ENCODE data around the gene ARHGAP40.

Gene ARHGAP40

DNA sequence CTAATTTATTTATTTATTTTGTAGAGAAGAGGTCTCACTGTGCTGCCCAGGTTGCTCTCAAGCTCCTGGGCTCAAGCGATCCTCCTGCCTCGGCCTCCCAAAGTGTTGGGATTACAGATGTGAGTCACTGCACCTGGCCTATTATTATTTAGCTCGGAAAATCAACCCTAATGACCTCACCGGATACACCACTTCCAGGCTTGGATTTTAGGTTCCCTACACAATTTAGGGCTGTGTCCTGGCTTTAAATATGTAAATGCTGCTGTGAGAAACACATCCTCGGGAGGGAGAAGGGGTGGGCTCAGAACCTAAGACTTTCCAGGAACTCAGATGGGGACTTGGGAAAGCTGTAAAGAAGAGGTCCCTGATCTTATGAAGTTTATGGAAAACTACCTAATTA, 71.7 kb downstream of the ARHGAP40 start:
- H3K4me3 ChIP-seq (ENCODE audit: low read depth, low read length), result no peak overlapping the region
- no peak for DNase-seq (ENCODE audit: low read depth)
- TF ChIP-seq, protein P1, sequence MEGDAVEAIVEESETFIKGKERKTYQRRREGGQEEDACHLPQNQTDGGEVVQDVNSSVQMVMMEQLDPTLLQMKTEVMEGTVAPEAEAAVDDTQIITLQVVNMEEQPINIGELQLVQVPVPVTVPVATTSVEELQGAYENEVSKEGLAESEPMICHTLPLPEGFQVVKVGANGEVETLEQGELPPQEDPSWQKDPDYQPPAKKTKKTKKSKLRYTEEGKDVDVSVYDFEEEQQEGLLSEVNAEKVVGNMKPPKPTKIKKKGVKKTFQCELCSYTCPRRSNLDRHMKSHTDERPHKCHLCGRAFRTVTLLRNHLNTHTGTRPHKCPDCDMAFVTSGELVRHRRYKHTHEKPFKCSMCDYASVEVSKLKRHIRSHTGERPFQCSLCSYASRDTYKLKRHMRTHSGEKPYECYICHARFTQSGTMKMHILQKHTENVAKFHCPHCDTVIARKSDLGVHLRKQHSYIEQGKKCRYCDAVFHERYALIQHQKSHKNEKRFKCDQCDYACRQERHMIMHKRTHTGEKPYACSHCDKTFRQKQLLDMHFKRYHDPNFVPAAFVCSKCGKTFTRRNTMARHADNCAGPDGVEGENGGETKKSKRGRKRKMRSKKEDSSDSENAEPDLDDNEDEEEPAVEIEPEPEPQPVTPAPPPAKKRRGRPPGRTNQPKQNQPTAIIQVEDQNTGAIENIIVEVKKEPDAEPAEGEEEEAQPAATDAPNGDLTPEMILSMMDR (IDR thresholded peaks at IDR 0.05; ENCODE audit: low read depth, low read length), result no peak
- TF ChIP-seq POLR2A (IDR thresholded peaks at IDR 0.05; ENCODE audit: extremely low read depth, insufficient read length) (no peak), MYC (IDR thresholded peaks at IDR 0.05; ENCODE audit: low read depth, low read length) (no peak)
- TF ChIP-seq, protein P2, sequence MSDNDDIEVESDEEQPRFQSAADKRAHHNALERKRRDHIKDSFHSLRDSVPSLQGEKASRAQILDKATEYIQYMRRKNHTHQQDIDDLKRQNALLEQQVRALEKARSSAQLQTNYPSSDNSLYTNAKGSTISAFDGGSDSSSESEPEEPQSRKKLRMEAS (IDR thresholded peaks at IDR 0.05; ENCODE audit: low read depth, low read length), result no peak

DNA sequence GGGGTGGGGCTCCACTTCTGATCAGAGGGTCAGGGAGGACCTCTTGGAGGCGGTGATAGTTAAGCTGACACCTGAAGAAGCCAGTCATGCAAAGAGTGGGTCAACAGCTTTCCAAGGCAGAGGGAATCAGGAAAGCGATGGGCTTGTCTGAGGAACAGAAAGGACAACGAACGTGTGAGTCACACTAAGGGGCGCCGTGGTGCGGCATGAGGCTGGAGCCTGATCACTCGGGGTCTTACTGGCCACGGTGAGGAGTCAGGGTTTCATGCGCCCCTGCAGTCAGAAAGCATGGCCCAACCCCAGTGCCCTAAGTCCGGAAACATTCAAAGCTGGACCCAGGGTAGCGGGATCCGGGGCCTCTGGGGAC, 72.1 kb downstream of the ARHGAP40 start:
- no peak for DNase-seq (ENCODE audit: low read depth)
- H3K4me3 ChIP-seq (ENCODE audit: low read depth, low read length), result no peak overlapping the region
- no peak for TF ChIP-seq MYC (IDR thresholded peaks at IDR 0.05; ENCODE audit: low read depth, low read length)
- TF ChIP-seq POLR2A (IDR thresholded peaks at IDR 0.05; ENCODE audit: extremely low read depth, insufficient read length), result no peak
- TF ChIP-seq, protein P1 (IDR thresholded peaks at IDR 0.05; ENCODE audit: low read depth, low read length), result no peak
- TF ChIP-seq, protein P2 (IDR thresholded peaks at IDR 0.05; ENCODE audit: low read depth, low read length), result no peak

DNA sequence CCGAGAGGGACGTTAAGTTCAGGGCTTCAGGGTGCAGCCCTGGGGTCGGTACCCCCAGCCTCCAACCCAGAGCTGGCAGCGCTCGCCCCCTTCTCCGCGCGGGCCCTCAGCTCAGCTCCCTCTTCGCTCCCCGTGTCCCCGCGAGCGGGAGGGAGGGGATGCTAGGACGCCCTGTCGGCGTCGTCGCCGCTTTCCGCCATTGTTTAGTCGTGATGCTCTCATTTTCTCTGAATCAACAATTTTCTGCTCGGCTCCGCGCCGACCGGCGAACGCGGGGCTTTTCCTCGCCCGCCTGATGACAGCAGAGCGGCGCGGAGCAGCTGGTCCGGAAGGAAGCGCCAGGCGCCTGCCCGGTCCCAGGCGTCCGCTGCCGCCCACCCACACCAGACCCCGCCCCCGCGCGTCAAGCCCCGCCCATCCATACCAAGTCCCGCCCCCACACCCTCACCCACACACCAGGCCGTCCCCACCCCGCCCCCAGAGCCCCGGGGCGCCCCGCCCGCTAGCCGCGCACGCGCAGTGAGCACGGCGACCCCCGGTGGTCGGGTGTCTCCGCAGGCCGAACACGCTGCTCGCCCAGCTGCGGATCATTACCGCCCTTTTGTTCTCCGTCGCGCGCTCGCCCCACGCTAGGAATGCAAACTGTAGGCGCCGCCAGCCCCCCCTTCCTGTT, 72.6 kb downstream of the ARHGAP40 start:
- TF ChIP-seq POLR2A (IDR thresholded peaks at IDR 0.05; ENCODE audit: extremely low read depth, insufficient read length), result no peak
- TF ChIP-seq, protein P1 (IDR thresholded peaks at IDR 0.05; ENCODE audit: low read depth, low read length), result no peak
- TF ChIP-seq, protein P2 (IDR thresholded peaks at IDR 0.05; ENCODE audit: low read depth, low read length), result no peak
- TF ChIP-seq MYC (IDR thresholded peaks at IDR 0.05; ENCODE audit: low read depth, low read length), result no peak
- DNase-seq (ENCODE audit: low read depth), result no peak
- no peak overlapping the region for H3K4me3 ChIP-seq (ENCODE audit: low read depth, low read length)

DNA sequence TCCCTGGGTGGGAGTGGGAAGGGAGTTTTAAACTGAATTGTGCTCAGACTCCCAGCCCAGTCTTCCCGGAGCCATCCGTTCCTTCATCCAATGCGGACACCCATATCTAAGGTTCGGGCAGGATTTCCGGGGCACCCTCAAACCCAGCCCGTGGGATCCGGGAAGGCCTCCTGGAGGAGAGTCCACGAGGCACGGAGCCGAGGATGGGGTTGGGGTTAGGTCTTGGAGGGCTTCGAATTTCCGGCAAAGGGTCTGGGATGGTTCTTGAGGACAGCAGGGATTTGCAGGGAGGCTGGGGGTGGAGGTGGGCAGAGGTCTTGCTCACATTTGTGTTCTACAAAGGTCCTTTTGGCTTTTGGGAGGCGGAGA, 73.1 kb downstream of the ARHGAP40 start:
- H3K4me3 ChIP-seq (ENCODE audit: low read depth, low read length), result no peak overlapping the region
- TF ChIP-seq, protein P1 (IDR thresholded peaks at IDR 0.05; ENCODE audit: low read depth, low read length), result no peak
- TF ChIP-seq POLR2A (IDR thresholded peaks at IDR 0.05; ENCODE audit: extremely low read depth, insufficient read length) (no peak), MYC (IDR thresholded peaks at IDR 0.05; ENCODE audit: low read depth, low read length) (no peak)
- TF ChIP-seq, protein P2 (IDR thresholded peaks at IDR 0.05; ENCODE audit: low read depth, low read length), result no peak
- no peak for DNase-seq (ENCODE audit: low read depth)

DNA sequence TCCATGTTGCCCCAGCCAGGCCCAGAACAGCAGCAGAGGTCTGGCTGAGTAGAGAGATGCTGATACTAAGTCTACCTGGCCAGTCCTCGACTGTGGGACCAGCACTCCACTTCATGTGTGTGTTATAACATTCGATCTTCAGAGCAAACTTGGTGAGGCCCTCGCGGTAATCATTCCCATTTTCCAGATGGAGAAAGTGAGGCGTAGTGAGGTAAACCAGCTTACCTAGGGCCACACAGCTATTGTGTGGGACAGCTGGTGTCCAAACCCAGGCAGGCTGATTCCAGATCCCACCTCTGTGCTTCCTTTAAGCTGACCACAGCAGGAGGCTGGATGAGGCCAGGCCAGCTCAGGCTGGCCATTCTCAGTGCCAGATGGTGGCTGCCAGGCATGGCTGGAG, 75.0 kb downstream of the ARHGAP40 start:
- DNase-seq (ENCODE audit: low read depth), result no peak
- no peak overlapping the region for H3K4me3 ChIP-seq (ENCODE audit: low read depth, low read length)
- TF ChIP-seq, protein P1 (IDR thresholded peaks at IDR 0.05; ENCODE audit: low read depth, low read length), result no peak
- TF ChIP-seq, protein P2 (IDR thresholded peaks at IDR 0.05; ENCODE audit: low read depth, low read length), result no peak
- TF ChIP-seq MYC (IDR thresholded peaks at IDR 0.05; ENCODE audit: low read depth, low read length), result no peak
- TF ChIP-seq POLR2A (IDR thresholded peaks at IDR 0.05; ENCODE audit: extremely low read depth, insufficient read length), result no peak

Data from NB4 (cell line).